HEK293T (cell line): Measurements from ENCODE around the gene KCNQ5.

ENCODE experiments used
- BHLHE40 ChIP-seq: fragments of 450-650 bp; IDR thresholded peaks from 2 replicates; pipeline ENCODE4 v1.6.1; 2016; ENCODE audit warnings: mild to moderate bottlenecking, moderate library complexity, borderline replicate concordance
- ELF4 ChIP-seq: fragments of 450-650 bp; IDR thresholded peaks from 2 replicates; pipeline ENCODE4 v1.6.1; 2017; ENCODE audit warnings: antibody characterized with exemption
- FOXA1 ChIP-seq: fragments of 450-650 bp; IDR thresholded peaks from 2 replicates; pipeline ENCODE4 v1.6.1; 2016; ENCODE audit warnings: mild to moderate bottlenecking
- FOXM1 ChIP-seq: fragments of 450-650 bp; IDR thresholded peaks from 2 replicates; pipeline ENCODE4 v1.6.1; 2017; ENCODE audit warnings: mild to moderate bottlenecking, borderline replicate concordance
- HDGF ChIP-seq: fragments of 450-650 bp; IDR thresholded peaks from 2 replicates; pipeline ENCODE4 v1.6.1; 2017; ENCODE audit warnings: antibody characterized with exemption, borderline replicate concordance
- L3MBTL2 ChIP-seq: fragments of 450-650 bp; conservative IDR thresholded peaks from 2 replicates; pipeline ENCODE4 v1.6.1; 2016; ENCODE audit warnings: mild to moderate bottlenecking
- NFRKB ChIP-seq: fragments of 450-650 bp; IDR thresholded peaks from 2 replicates; pipeline ENCODE4 v1.6.1; 2016; ENCODE audit warnings: mild to moderate bottlenecking, moderate library complexity
- PKNOX1 ChIP-seq: fragments of 450-650 bp; IDR thresholded peaks from 2 replicates; pipeline ENCODE4 v1.6.1; 2016
- SP1 ChIP-seq: fragments of 450-650 bp; IDR thresholded peaks from 2 replicates; pipeline ENCODE4 v1.6.1; 2017
- SUZ12 ChIP-seq: fragments of 450-650 bp; IDR thresholded peaks from 2 replicates; pipeline ENCODE4 v1.6.1; 2016; ENCODE audit warnings: mild to moderate bottlenecking
- ZNF384 ChIP-seq: fragments of 450-650 bp; IDR thresholded peaks from 2 replicates; pipeline ENCODE4 v1.6.1; 2016

DNA sequence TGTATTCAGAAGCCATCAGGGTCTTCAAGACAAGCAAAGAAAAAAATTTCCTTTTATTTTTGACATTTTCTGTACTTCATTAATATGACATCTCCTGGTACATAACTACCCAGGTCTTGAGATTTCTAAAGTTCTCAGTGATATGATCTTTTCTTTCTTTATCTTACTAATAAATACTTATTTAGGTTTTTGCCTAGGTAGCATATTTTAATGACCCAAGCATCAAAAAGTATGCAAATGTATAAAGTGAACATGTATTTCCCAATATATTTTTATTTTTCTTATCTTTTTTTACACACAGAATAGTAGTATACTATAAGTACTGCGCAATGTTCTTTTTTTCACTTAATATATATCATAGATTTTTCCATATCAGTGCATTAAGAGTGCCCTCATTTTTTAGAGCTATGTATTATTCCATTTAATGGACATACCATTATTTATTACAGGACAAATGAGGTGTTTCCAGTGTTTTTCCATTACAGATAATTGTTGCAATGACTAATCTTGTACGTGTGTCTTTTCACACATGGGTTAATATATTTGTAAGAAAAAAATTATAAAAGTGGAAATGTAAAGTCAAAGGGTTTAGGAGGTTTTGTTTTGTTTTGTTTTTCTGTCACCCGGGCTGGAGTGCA lies 107.0 kb downstream of the KCNQ5 start:
- TF ChIP-seq NFRKB (no peak), HDGF (no peak), ZNF384 (no peak), FOXA1 (no peak), PKNOX1 (no peak), FOXM1 (no peak), ELF4 (no peak), BHLHE40 (no peak), SP1 (no peak), SUZ12 (no peak), L3MBTL2 (no peak)
